ENCODE measurements around the gene PPP1R26. TPM values are rescaled to one million over a fixed set of nuclear protein-coding genes. Genes with fewer than 3 reads are reported as not detected.

The PPP1R26 gene
- total RNA-seq, 1 donor from 2014 or later, result 50.2 TPM

DNA sequence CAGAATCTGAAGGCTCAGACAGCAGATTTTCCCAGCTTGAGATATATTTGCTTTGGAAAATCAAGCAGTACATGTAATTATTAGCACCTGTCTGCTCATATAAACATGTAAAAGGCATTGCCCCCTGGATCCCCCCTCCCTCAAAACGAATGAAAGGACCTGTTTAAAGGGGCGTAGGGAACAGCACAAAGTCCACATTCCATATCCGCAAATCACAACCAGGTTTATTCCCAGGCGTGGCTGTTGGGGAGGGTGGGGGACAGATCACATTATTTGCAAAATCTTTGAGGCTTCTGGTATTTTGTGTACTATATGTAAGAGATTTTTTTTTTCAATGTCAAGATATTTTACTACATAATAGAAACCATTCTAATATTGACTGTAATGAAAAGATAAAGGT, 12.2 kb downstream of the PPP1R26 start:
- H3K4me3 Mint-ChIP-seq (ENCODE audit: low read depth), result no peak overlapping the region
- no peak overlapping the region for H3K27ac Mint-ChIP-seq

DNA sequence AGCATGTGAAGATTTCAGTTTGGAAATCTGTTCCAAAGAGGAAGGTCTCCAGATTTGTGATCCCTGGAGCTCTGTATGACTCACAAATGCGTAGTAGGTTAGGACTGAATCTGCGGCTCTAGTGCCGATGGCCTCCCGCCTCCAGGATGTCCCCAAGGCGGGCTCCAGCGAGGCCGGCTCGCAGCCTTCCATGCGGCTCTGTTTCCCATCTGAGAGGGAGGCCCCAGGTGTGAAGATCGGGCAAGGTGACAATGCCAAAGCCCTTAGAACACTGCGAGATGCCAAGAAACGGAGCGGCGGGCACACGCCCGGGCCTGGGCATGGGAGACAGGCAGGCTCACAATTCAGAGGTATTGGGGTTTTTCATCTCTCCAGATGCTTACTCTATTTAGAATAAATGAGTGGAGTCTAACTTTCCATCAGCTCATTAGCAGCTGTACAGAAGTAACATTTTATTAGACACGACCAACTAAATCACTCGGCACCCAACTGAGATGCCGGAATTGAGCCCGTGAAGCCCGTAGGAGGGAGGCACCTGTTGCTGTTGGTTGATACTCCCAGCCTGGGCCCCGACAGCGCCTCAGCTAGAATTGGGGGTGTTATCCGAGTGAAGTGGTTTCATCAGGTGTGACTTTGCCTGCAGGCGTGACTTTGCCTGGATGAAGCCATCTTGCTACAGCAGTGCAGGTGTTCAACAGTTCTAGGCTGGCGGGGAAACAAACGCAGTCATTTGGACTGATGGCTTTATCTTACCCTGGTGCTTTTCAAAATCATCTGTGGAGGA, 13.5 kb downstream of the PPP1R26 start:
- H3K27me3 Mint-ChIP-seq, result no peaks in the 10 kb centered on the region
- H3K9me3 Mint-ChIP-seq (ENCODE audit: low read depth), result no peaks in the 10 kb centered on the region
- TF ChIP-seq, protein P1, sequence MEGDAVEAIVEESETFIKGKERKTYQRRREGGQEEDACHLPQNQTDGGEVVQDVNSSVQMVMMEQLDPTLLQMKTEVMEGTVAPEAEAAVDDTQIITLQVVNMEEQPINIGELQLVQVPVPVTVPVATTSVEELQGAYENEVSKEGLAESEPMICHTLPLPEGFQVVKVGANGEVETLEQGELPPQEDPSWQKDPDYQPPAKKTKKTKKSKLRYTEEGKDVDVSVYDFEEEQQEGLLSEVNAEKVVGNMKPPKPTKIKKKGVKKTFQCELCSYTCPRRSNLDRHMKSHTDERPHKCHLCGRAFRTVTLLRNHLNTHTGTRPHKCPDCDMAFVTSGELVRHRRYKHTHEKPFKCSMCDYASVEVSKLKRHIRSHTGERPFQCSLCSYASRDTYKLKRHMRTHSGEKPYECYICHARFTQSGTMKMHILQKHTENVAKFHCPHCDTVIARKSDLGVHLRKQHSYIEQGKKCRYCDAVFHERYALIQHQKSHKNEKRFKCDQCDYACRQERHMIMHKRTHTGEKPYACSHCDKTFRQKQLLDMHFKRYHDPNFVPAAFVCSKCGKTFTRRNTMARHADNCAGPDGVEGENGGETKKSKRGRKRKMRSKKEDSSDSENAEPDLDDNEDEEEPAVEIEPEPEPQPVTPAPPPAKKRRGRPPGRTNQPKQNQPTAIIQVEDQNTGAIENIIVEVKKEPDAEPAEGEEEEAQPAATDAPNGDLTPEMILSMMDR (IDR thresholded peaks at IDR 0.05; ENCODE audit: unreplicated experiment), result no peak
- no peak overlapping the region for H3K4me3 Mint-ChIP-seq (ENCODE audit: low read depth)
- H3K4me1 Mint-ChIP-seq (ENCODE audit: low read depth), result peaks cover 8% of the 10 kb centered on the region
- DNase-seq (ENCODE audit: low spot score, unreplicated experiment), result no peak
- H3K27ac Mint-ChIP-seq, result no peak overlapping the region
- peaks cover 5% of the 10 kb centered on the region for H3K36me3 Mint-ChIP-seq (ENCODE audit: insufficient read depth)

More for the DNA sequence above, 12.2 kb downstream of the PPP1R26 start:
- Mint-ChIP-seq H3K4me1 (ENCODE audit: low read depth) (peaks cover 8% of the 10 kb centered on the region), H3K27me3 (no peaks in the 10 kb centered on the region), H3K36me3 (ENCODE audit: insufficient read depth) (peaks cover 5% of the 10 kb centered on the region), H3K9me3 (ENCODE audit: low read depth) (no peaks in the 10 kb centered on the region)
- no peak for DNase-seq (ENCODE audit: low spot score, unreplicated experiment)
- TF ChIP-seq, protein P1 (IDR thresholded peaks at IDR 0.05; ENCODE audit: unreplicated experiment), result no peak

- no peak overlapping the region for H3K27ac Mint-ChIP-seq
- H3K36me3 Mint-ChIP-seq (ENCODE audit: insufficient read depth), result peaks cover 3% of the 10 kb centered on the region
- H3K9me3 Mint-ChIP-seq (ENCODE audit: low read depth), result no peaks in the 10 kb centered on the region
- H3K4me1 Mint-ChIP-seq (ENCODE audit: low read depth), result peaks cover 12% of the 10 kb centered on the region
- H3K27me3 Mint-ChIP-seq, result no peaks in the 10 kb centered on the region
- no peak overlapping the region for H3K4me3 Mint-ChIP-seq (ENCODE audit: low read depth)
- DNase-seq (ENCODE audit: low spot score, unreplicated experiment), result no peak
- TF ChIP-seq, protein P1 (IDR thresholded peaks at IDR 0.05; ENCODE audit: unreplicated experiment), result no peak
Observed at GRCh38 chr9:135494791-135495559, 15.4 kb downstream of the PPP1R26 start.

GRCh38 chr9:135498381-135499126, 19.0 kb downstream of the PPP1R26 start:
- Mint-ChIP-seq H3K27ac (no peak overlapping the region), H3K4me3 (ENCODE audit: low read depth) (peak overlapping the region; percentile 91)

More at GRCh38 chr9:135498381-135499126, 19.0 kb downstream of the PPP1R26 start:
- Mint-ChIP-seq H3K36me3 (ENCODE audit: insufficient read depth) (no peaks in the 10 kb centered on the region), H3K27me3 (no peaks in the 10 kb centered on the region), H3K4me1 (ENCODE audit: low read depth) (peaks cover 12% of the 10 kb centered on the region), H3K9me3 (ENCODE audit: low read depth) (no peaks in the 10 kb centered on the region)
- no peak for DNase-seq (ENCODE audit: low spot score, unreplicated experiment)
- TF ChIP-seq, protein P1 (IDR thresholded peaks at IDR 0.05; ENCODE audit: unreplicated experiment), result no peak

Data from progenitor cell of endocrine pancreas (in vitro differentiated cells).